NCI-H1105 (cell line): ENCODE results near the gene MMP28.

Experiments
- DNase-seq: peaks from one replicate; lab custom pipeline; 2025; lab: John Stamatoyannopoulos, UW

The MMP28 gene

DNA sequence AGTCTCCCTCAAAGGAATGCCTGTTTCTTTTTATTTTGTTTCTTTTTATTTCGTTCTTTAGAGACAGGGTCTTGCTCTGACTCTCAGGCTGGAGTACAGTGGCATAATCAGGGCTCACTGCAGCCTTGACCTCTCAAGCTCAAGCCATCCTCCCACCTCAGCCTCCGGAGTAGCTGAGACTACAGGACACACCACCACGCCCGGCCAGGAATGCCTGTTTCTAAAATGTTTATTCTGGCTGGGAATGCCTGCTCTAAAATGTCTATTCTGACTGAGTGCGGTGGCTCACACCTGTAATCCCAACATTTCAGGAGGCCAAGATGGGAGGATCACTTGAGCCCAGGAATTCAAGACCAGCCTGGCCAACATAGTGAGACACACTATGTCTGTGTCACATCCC lies 2.5 kb upstream of the MMP28 start:
- no peak for DNase-seq

DNA sequence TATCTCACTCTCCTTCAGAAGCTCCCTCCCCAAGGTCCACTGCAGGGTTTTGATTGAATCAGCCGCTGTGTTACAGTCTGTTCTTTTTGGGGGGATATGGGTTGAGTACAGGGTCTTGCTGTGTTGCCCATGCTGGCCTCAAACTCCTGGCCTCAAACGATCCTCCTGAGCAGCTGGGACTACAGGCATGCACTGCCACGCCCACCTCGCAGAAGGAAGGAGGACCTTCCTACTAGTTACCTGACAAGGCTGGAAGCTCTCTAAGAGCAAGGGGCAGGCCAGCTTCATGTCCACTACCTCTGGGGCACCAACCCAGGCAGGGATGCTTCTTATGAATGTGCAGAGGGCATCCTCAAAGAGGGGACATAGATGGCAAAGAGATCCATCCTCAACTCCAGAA lies 1.9 kb upstream of the MMP28 start:
- no peak for DNase-seq

- no peak for DNase-seq
Measured at GRCh38 chr17:35796942-35797341, 1.5 kb upstream of the MMP28 start.

- DNase-seq = no peak
Measured at GRCh38 chr17:35795871-35796265, 427 bp upstream of the MMP28 start.

- DNase-seq = no peak
Measured at GRCh38 chr17:35793257-35793656, 2.2 kb downstream of the MMP28 start.

GRCh38 chr17:35791681-35792350 lies 3.6 kb downstream of the MMP28 start:
- no peak for DNase-seq

GRCh38 chr17:35790841-35791240 lies 4.6 kb downstream of the MMP28 start:
- DNase-seq = no peak

DNA sequence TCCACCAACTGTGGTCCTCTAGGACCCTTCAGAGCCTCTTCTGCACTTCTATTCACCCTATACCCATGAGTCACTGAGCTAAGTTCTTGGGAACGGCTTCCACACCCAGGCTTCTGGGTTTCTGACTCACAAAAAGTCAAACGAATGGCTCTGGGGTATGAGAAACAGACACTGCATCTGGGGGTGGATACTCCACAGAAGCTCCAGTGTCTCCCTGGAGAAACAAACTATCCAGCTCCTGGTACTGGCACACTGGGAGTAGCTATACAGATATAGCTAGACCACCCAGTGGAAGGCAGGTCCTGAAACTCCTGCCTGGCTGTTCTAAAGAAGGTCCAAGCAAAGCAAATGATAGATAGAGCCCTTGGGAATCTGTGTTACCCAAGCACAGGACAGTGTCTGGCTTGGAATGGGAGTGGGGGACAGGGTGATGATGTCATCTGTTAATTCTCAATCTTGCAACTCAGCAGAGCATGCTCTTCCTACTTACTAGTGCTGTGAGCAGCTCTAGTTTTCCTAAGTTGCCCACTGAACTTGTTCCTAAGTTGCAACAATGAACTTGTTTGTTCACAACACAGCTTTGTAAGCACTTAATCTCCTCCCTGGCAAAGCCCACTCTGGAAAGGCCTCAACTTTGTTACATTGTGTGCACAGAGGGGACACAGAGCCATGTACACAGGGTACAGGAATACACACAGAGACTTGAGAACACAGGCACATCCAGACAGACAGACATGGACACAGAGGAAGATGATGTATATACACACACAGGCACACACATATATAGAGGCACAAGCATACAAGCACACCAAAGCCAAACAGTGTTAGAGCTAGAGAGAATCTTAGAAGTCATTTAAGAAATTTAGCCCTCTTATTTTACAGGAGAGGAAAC lies 6.7 kb downstream of the MMP28 start:
- DNase-seq = no peak

- DNase-seq = no peak
Measured at GRCh38 chr17:35786941-35787432, 8.5 kb downstream of the MMP28 start.

DNA sequence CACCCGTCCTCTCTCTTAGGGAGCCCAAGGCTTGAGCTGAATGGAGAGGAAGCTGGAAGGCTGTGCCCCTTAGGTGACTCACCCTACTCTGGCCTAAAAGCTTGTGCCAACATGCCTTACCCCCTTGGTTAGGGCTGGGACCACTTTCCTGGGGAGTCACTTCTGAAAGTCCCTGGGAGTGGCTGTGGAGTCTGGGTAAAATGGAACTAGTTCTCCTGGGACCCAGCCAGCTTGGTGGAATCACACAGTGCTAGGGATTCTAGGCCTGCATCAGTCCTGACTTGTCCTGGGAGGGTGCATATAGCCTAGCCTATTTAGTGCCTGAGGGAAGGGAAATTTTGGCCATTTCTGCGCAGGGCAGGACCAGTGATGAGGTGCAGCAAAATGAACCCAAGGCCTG lies 10.5 kb downstream of the MMP28 start:
- no peak for DNase-seq

DNA sequence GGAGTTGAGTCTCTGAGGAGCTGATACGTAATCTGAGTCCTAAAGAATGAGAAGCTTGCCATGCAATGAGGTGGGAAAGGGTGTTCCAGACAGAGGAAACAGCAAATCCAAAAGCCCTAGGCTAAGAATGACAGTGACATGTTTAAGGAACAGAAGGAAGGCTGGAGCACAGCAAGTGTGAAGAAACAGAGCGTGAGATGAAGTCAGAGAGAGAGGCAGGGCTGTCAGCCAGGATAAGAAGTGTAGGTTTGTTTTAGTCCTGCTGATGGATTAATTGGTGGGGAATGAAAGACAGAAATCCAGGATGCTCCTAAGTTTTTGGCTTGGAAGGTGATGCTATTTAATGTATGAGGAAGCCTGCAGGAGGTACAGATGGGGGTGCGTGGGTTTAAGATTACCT lies 14.5 kb downstream of the MMP28 start:
- no peak for DNase-seq

- DNase-seq = no peak
Measured at GRCh38 chr17:35778641-35779196, 16.7 kb downstream of the MMP28 start.

DNA sequence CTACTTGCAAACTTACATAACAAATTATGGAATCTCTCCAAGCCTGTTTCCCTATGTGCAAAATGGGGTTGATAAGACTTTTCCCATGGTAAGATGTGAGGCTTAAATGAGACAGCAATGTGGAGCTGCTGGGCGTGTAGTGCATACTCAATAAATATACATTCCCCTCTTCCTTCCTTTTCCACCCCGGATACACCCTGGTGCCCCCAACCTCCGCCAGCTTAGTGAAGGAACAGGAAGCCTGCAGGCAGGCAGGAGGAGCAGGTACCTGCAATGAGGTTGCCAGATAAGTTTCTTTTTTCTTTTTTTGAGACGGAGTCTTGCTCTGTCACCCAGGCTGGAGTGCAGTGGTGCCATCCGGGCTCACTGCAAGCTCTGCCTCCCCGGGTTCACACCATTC lies 19.9 kb downstream of the MMP28 start:
- no peak for DNase-seq

GRCh38 chr17:35775039-35775438 lies 20.4 kb downstream of the MMP28 start:
- DNase-seq = no peak

- DNase-seq = no peak
Measured at GRCh38 chr17:35774499-35774898, 20.9 kb downstream of the MMP28 start.

DNA sequence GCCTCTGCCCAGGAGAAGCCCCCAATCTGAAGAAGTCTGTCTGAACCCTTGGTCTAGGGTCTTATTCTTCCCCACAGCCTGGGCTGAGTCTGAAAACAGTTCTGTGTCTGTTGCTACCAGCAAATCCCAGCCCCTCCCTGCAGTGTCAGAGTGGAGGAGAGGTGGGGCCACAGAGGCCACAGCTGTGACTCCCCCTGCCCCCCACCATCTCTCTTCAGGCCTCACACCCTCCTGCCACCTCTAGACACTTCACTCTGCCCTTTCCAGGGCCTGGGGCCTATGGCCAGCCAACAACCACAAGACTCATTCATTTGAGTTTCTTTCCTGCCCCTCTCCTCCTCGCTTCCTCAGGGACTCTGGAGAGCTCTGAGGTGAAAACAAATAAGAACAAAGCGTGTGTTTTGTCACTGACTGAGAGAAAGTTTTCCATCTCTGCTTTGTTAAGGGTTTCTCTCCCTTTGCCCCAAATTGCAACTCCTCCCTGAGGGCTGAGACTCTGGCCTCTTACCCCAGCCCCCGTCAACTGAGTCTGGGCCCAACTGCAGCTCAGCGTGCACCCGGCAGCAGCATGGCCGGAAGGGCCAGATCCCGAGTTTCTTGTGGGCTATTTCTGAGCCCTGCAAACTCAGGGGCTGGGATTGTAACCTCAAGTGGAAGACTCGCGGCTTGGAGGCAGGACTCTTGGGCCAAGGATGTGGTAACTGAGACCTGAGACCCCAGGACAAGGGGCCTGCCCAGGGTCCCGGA lies 21.6 kb downstream of the MMP28 start:
- DNase-seq = no peak

GRCh38 chr17:35773129-35773528 lies 22.3 kb downstream of the MMP28 start:
- DNase-seq = no peak

DNA sequence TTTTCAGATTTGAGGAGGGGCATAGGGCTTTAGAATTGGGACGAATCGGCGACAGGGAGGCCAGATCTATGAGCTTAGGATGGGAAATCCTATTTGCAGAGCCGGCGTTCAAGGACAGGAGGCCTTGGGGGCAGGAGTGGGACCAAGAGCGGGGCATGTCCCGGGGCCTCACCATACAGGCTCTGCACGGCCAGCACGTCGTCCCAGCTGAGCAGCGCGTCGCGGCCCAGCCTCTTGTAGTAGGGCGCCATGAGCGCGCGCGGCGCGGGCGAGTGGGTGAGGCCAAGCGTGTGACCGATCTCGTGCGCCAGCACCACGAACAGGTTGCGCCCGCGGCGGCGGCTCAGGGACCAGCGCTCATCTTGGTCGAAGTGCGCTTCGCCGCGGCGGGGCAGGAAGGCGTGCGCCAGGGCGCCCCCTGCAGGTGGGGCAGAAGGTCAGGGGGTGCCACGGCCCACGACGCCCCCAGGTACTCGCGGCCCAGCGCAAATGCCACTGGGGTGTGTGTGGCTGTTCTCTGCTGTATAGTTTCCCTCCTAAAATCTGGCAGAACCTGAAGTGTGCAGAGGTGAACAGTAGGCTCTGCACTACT lies 25.4 kb downstream of the MMP28 start:
- no peak for DNase-seq

GRCh38 chr17:35768797-35769196 lies 26.6 kb downstream of the MMP28 start:
- DNase-seq = no peak

DNA sequence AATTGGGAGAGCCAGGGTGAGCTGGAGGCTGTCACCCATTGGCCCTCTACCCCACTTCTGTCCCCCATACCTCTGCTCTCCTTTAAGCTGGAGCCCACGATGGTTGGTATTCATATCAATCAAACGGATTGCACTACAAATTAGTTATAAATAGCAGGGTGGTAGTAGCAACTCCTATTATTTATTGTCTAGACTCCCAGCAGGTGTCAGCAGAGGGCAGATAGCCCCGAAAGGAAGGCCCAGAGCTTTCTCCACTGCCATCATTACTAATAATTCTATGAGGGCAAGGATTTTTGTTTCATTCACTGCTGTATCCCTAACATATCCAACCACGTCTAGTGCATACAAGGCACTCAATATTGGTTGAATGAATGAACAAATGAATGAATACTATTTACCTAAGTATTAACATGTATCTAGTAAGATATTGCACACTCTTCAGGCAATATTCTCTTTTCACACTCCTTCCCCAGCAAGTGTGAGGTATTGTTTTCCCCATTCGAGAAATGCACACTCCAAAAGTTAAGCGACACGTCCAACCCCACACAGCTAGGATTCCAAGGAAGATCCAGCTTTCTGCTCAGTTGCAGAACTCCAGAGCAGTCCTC lies 28.4 kb downstream of the MMP28 start:
- no peak for DNase-seq

DNA sequence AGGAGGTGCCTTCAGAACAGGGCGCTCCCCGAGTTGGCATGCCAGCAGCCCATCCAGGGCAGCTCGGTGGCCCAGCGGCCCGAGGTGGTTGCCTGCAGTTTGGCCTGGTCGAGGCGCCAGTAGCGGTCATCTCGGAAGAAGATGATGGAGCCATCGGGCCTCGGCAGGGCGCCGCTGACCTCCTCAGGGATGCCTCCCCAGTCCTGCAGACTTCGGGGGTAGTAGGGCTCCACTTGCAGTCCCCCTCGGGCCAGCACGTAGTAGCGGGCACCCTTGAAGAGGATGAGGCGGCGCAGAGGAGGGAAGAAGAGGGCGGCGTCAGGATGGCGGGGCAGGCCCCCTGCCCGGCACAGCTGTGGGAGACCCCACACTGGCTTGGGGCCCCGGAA lies 29.0 kb downstream of the MMP28 start:
- DNase-seq = no peak
